ENCODE results near the gene DHX16.
A peak's percentile ranks its signal among the peaks of the same experiment; 100 is the strongest.

The DHX16 gene

GRCh38 chr6:30707281-30707850, 34.6 kb upstream of the DHX16 start:
- peak overlapping the region; percentile 63 for H3K27ac ChIP-seq
- DNase-seq (ENCODE audit: low spot score) = no peak
- no peak for TF ChIP-seq CTCF (conservative IDR thresholded peaks at IDR 0.05; ENCODE audit: low read depth)
- ChIA-PET POLR2A (ENCODE audit: low non-redundant PET) (no interaction called here), CTCF (interaction anchor here (0.8 to 1.1 kb wide), 2 partner anchors 10 to 23 kb away, joined by 4 to 5 read pairs; partner anchors contain the start of gene MDC1)

- ChIA-PET CTCF (interaction anchor here (0.6 to 1.7 kb wide), 2 partner anchors 16 to 121 kb away, joined by 3 to 7 read pairs; no protein-coding TSS in a partner anchor), POLR2A (ENCODE audit: low non-redundant PET) (interaction anchor here (0.6 kb wide), 1 partner anchor 85 kb away, joined by 3 read pairs; no protein-coding TSS in a partner anchor)
- no peak for TF ChIP-seq CTCF (conservative IDR thresholded peaks at IDR 0.05; ENCODE audit: low read depth)
- no peak for DNase-seq (ENCODE audit: low spot score)
- peak overlapping the region; percentile 18; the same call in 1 of the 2 replicates for H3K27ac ChIP-seq
Observed at GRCh38 chr6:30705620-30706019, 32.8 kb upstream of the DHX16 start.

- POLR2A ChIA-PET (ENCODE audit: low non-redundant PET) = interaction anchor here (0.7 kb wide), 1 partner anchor 9 kb away, joined by 3 read pairs; no protein-coding TSS in a partner anchor
- TF ChIP-seq CTCF (conservative IDR thresholded peaks at IDR 0.05; ENCODE audit: low read depth) = no peak
- H3K27ac ChIP-seq = peak overlapping the region; percentile 27
- CTCF ChIA-PET = interaction anchor here (0.9 kb wide), 1 partner anchor 13 kb away, joined by 4 read pairs; the partner anchor contains the start of gene MDC1
- no peak for DNase-seq (ENCODE audit: low spot score)
Observed at GRCh38 chr6:30703821-30704220, 31.0 kb upstream of the DHX16 start.

GRCh38 chr6:30703011-30703410, 30.2 kb upstream of the DHX16 start:
- H3K27ac ChIP-seq = peak overlapping the region; percentile 27
- no peak for DNase-seq (ENCODE audit: low spot score)
- ChIA-PET CTCF (interaction anchor here (0.9 kb wide), 1 partner anchor 14 kb away, joined by 4 read pairs; the partner anchor contains the start of gene MDC1), POLR2A (ENCODE audit: low non-redundant PET) (no interaction called here)
- TF ChIP-seq CTCF (conservative IDR thresholded peaks at IDR 0.05; ENCODE audit: low read depth) = no peak

- ChIA-PET POLR2A (ENCODE audit: low non-redundant PET) (no interaction called here), CTCF (interaction anchor here (1.0 kb wide), 1 partner anchor 21 kb away, joined by 3 read pairs; no protein-coding TSS in a partner anchor)
- peak overlapping the region; percentile 57 for H3K27ac ChIP-seq
- no peak for DNase-seq (ENCODE audit: low spot score)
- no peak for TF ChIP-seq CTCF (conservative IDR thresholded peaks at IDR 0.05; ENCODE audit: low read depth)
Observed at GRCh38 chr6:30700340-30700739, 27.5 kb upstream of the DHX16 start.

GRCh38 chr6:30696432-30696831, 23.6 kb upstream of the DHX16 start:
- no peak for TF ChIP-seq CTCF (conservative IDR thresholded peaks at IDR 0.05; ENCODE audit: low read depth)
- DNase-seq (ENCODE audit: low spot score) = no peak
- CTCF ChIA-PET = no interaction called here
- peak overlapping the region; percentile 97 for H3K27ac ChIP-seq
- POLR2A ChIA-PET (ENCODE audit: low non-redundant PET) = no interaction called here
